Smooth muscle cell of the umbilical artery (primary cell): ENCODE measurements around the gene HMGN5. TPM values are rescaled to one million over a fixed set of nuclear protein-coding genes. Genes with fewer than 3 reads are reported as not detected.

ENCODE experiments used
- total RNA-seq: library from RNA; depleted of rRNA; stranded (reverse); fragments of >200 nt; gene quantifications from 2 replicates; pipeline ENCODE4 v1.2.3, GENCODE V29; 2014

Gene HMGN5
- total RNA-seq, result 1.2 TPM in 2 replicates

GRCh38 chrX:81201671-81202455, at the start of gene HMGN5, which contains the start of gene SH3BGRL:
TSS of gene HMGN5 (minus strand) at chrX:81201913. CDS start at chrX:81121549, 80,364 bp downstream.
TSS of gene SH3BGRL (plus strand) at chrX:81202102. CDS start at chrX:81202201, 99 bp downstream.

Other genes starting within 250 kb of the HMGN5 start
- gene SH3BGRL, start 189 bp upstream of the HMGN5 start, total RNA-seq, result 57.3 and 71.9 TPM in 2 replicates